SU-DHL-6 (cell line): Measurements from ENCODE around the gene B3GAT1.

Experiments used
- CTCF ChIP-seq: fragments of 200-600 bp; sonication (generic); IDR thresholded peaks from one replicate; pipeline ENCODE4 v1.5.1; 2017; ENCODE audit warnings: antibody characterized with exemption, mild to moderate bottlenecking, low read length, moderate library complexity; ENCODE audit not compliant: insufficient read depth, poor library complexity, severe bottlenecking
- EZH2phosphoT487 ChIP-seq: fragments of 200-600 bp; sonication (generic), shearing (Covaris generic); conservative IDR thresholded peaks from 2 replicates; pipeline ENCODE4 v1.6.1; 2018; ENCODE audit warnings: mild to moderate bottlenecking, antibody characterized with exemption, low read length, moderate library complexity, mixed read lengths

GRCh38 chr11:134347441-134347840, 64.6 kb downstream of the B3GAT1 start:
- TF ChIP-seq CTCF (no peak), EZH2phosphoT487 (no peak)
